DMS153 (cell line): ENCODE measurements around the gene PNMA8A.
"Not testable (repeated sequence)": the region's sequence is repeated elsewhere in the genome, so short reads cannot be mapped to it uniquely, and the experiment has no call there.

Experiments used
- DNase-seq: peaks from one replicate; lab custom pipeline; 2025; lab: John Stamatoyannopoulos, UW

PNMA8A gene

DNA sequence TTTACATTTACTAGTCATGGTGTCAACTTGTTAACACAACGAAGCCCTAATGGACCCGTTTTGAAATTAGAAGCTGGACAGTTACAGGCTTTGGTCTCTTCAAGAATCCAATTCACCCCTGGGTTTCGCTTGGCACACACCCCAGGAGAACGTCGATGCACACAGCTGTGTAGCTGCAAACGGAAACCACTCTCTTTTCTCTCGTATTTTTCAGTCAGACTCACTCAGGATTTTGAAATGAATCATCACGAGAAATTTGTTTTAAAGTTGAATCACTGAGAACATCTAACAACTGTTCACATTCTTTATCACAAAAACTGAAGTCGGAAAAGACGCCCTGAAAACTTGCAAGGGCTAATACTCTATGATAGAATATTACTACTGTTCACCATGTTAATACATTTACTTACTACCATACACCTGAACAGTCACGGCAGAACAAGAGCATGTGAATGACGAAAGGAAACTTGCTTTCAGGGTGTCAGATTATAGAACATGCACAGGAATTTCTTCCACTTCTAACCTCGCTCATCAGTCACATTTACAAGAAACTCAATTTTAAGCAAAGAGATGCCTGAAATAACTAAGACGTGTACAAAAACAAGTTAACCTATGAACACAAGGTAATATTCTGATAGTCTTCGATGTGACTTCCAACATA is 4.7 kb downstream of the PNMA8A start:
- DNase-seq, result no peak

GRCh38 chr19:46463516-46463915 is 7.8 kb downstream of the PNMA8A start:
- DNase-seq, result no peak

DNA sequence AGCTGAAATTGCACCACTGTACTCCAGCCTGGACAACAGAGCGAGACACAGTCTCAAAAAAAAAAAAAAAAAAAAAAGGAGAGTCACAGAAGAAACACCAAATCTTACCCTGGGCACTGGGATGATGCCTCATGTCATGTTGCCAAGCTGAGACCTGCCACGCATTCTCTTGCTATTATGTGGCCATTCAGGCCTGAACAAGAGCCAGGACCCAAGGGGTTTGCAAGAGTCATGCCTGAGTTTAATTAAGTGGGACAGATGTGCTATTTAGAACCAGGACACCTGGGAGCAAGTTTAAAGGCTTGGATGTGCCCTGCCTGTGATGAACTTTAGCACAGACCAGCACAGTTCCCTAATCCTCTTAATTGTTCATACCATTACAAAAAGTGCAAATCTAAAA is 9.8 kb downstream of the PNMA8A start:
- no peak for DNase-seq

- no peak for DNase-seq
These were observed 10.4 kb downstream of the PNMA8A start for GRCh38 chr19:46460981-46461380.

GRCh38 chr19:46460055-46460454 is 11.3 kb downstream of the PNMA8A start:
- no peak for DNase-seq

GRCh38 chr19:46456930-46457329 is 14.4 kb downstream of the PNMA8A start:
- no peak for DNase-seq

- no peak for DNase-seq
These were observed 17.1 kb downstream of the PNMA8A start for GRCh38 chr19:46454244-46454643.

DNA sequence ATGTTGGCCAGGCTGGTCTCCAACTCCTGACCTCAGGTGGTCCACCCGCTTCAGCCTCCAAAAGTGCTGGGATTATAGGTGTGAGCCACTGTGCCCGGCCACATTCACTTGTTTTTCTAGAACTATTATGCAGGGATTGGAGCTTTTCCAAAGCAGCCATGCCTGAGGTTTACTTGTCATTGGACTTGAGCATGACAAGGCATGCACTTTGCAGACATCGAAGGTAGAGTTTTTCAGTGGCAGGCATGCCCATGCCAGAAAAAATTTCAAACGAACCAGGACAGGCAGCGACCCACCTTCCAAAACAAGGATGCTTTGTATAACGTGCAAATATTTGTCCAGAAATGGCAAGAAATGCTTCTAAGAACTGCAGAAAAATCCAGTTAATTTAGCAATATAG is 17.7 kb downstream of the PNMA8A start:
- DNase-seq, result no peak

GRCh38 chr19:46452186-46452585 is 19.2 kb downstream of the PNMA8A start:
- no peak for DNase-seq

- DNase-seq, result no peak
These were observed 20.0 kb downstream of the PNMA8A start for GRCh38 chr19:46451352-46451751.

DNA sequence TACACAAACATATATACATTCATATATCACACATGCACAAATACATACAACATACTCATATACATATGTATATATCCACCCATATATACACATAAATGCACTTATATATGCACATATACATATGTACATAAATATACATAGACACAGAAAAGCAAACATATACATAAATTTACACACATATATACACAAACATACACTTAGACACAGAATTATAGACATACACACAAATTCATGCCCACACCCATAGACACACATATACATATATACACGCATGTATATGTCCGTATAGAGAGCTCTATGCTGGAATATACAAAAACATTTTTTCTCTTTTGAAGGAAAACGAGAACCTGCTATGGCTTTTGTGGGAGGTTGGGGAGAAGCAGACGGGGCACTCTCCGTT is 20.6 kb downstream of the PNMA8A start:
- no peak for DNase-seq

DNA sequence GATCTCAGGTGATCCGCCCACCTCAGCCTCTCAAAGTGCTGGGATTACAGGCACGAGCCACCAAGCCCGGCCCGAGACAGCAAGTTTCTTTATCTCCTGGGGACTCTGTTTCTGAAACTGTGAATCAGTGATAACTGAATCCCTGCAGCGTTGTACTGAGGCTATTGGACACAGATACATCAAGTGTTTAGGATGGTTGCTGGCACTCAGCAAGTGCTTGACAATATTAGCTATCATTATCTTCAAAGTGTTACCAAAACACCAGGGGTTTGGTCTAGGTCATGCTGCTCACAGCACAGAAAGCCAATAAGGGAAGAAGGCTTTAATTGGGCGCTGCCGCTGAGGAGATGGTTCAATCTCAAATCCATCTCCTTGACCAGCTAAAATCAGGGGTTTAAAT is 22.1 kb downstream of the PNMA8A start:
- no peak for DNase-seq

DNA sequence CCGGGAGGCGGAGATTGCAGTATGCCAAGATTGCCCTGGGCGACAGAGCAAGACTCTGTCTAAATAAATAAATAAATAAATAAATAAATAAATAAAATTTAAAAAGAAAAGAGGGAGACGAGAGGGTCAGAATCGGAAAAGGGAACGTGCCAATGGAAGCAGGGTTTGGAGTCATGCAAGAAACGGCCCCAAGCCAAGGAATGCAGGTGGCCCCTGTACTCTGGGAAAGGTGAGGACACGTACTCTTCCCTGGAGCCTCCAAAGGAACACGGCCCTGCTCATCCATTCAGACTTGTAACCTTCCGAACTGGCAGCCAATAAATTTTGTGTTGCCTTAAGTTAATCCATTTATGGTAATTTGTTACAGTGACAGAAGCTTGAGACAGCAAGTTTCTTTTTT is 22.8 kb downstream of the PNMA8A start:
- no peak for DNase-seq

GRCh38 chr19:46447824-46448223 is 23.5 kb downstream of the PNMA8A start:
- DNase-seq, result no peak

DNA sequence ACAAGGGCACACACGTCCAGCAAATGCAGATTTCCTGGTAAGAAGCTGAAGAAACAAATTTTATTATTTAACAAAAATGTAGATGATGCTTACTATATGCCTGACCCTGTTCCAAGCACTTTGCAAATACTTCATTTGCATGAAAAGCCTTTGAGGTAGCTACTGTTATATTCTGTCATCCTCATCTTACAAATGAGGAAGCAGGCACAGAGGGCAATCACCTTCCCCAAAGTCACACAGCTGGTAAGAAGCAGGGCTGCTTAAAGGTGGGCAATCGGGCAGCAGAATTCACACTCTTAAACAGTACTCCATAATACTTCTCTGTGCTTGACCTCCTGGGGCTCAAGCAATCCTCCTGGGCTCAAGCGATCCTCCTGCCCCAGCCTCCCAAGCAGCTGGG is 24.4 kb downstream of the PNMA8A start:
- DNase-seq, result no peak

GRCh38 chr19:46446021-46446420 is 25.3 kb downstream of the PNMA8A start:
- DNase-seq, result no peak

DNA sequence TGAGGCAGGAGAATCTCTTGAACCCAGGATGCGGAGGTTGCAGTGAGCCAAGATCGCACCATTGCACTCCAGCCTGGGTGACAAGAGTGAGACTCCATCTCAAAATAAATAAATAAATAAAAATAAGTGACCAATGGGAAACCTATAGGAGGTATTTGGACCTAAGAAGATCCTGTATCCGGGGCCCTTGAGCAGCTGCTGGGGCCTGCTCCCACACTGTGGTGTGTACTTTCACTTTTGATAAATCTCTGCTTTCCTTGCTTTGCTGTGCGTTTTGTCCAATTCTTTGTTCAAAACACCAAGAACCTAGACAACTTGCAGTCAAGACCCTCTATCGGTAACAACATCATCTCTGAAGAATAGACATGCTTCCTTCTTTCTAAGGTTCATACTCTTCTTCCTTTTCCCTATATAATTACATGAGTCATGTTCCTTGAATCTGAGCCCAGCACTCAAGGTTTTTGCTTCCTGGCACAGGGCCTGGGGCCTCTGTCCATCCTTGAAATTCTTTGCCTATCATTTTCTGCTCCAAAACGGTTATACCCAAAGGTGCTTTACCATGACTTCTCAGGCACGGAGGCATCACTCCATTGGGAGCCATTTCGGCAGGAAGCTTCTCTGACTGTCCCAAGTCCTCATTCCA is 28.4 kb downstream of the PNMA8A start:
- DNase-seq, result no peak

DNA sequence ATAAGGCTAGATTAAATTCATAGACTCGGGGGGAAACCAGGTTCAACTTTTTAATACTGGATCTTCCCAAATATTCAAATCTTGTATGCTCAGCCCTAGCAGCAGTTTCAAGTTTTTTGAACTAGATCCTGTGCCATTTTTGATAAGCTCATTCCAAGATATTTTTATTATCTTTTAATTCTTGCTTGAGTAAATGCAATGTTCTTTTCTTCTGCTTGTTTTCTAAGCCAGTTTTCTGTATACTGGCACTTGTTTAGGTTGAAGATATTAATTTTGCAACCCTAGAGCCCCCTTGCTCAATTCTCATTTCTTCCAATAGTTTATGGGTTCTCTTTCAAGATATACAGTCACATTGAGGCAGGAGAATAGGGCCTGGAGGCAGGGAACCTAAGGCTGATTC is 29.5 kb downstream of the PNMA8A start:
- no peak for DNase-seq

DNA sequence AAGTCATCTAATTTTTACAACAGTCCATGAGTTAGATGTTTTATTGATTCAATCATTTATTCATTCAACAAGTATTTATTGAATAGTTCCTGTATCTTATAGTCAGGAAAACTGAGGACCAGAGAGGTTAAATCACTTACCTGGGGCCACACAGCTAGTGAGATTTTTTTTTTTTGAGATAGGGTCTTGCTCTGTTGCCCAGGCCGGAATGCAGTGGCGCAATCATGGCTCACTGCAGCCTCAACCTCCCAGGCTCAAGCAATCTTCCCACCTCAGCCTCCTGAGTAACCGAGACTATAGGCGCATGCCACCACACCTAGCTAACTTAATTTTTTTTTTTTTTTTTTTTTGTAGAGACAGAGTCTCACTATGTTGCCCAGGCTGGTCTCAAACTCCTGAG is 35.7 kb downstream of the PNMA8A start:
- not testable (repeated sequence) for DNase-seq

- DNase-seq, result no peak
These were observed 36.4 kb downstream of the PNMA8A start for GRCh38 chr19:46435009-46435408.

- DNase-seq, result not testable (repeated sequence)
These were observed 37.9 kb downstream of the PNMA8A start for GRCh38 chr19:46433470-46433869.

- DNase-seq, result no peak
These were observed 39.5 kb downstream of the PNMA8A start for GRCh38 chr19:46431824-46432223.

GRCh38 chr19:46429999-46430398 is 41.4 kb downstream of the PNMA8A start:
- DNase-seq, result no peak
